GM20000 (cell line): ENCODE results near the gene HENMT1.

Source experiments
- DNase-seq: peaks from one replicate; pipeline ENCODE4 v3.0.0; 2012; ENCODE audit warnings: low spot score
- TF ChIP-seq, protein P1 (sequence below): IDR thresholded peaks from 2 replicates; pipeline ENCODE4 v1.5.1; 2012; ENCODE audit warnings: mild to moderate bottlenecking, control low read depth; ENCODE audit errors: extremely low read depth, missing control alignments

Gene HENMT1

DNA sequence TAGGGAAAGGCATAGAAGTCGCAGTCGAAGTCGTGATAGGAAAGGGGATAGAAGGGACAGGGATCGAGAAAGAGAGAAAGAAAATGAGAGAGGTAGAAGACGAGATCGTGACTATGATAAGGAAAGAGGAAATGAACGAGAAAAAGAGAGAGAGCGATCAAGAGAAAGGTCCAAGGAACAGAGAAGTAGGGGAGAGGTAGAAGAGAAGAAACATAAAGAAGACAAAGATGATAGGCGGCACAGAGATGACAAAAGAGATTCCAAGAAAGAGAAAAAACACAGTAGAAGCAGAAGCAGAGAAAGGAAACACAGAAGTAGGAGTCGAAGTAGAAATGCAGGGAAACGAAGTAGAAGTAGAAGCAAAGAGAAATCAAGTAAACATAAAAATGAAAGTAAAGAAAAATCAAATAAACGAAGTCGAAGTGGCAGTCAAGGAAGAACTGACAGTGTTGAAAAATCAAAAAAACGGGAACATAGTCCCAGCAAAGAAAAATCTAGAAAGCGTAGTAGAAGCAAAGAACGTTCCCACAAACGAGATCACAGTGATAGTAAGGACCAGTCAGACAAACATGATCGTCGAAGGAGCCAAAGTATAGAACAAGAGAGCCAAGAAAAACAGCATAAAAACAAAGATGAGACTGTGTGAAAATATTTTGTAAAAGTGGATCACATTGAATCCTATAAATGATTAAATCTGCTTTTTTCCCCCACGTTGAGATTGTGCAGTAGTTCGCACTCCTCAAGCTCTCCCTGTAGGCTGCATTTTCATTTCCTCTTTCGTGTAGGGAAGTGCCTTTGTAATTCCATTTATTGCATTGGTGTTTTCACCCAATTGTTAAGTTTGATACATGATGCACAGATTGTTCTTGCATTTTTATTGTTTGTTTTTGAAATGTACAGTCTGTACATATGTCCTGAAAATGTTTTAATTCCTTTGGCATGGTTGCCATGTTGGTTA, 38.8 kb upstream of the HENMT1 start:
- DNase-seq: no peak
- TF ChIP-seq, protein P1, sequence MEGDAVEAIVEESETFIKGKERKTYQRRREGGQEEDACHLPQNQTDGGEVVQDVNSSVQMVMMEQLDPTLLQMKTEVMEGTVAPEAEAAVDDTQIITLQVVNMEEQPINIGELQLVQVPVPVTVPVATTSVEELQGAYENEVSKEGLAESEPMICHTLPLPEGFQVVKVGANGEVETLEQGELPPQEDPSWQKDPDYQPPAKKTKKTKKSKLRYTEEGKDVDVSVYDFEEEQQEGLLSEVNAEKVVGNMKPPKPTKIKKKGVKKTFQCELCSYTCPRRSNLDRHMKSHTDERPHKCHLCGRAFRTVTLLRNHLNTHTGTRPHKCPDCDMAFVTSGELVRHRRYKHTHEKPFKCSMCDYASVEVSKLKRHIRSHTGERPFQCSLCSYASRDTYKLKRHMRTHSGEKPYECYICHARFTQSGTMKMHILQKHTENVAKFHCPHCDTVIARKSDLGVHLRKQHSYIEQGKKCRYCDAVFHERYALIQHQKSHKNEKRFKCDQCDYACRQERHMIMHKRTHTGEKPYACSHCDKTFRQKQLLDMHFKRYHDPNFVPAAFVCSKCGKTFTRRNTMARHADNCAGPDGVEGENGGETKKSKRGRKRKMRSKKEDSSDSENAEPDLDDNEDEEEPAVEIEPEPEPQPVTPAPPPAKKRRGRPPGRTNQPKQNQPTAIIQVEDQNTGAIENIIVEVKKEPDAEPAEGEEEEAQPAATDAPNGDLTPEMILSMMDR: no peak

DNA sequence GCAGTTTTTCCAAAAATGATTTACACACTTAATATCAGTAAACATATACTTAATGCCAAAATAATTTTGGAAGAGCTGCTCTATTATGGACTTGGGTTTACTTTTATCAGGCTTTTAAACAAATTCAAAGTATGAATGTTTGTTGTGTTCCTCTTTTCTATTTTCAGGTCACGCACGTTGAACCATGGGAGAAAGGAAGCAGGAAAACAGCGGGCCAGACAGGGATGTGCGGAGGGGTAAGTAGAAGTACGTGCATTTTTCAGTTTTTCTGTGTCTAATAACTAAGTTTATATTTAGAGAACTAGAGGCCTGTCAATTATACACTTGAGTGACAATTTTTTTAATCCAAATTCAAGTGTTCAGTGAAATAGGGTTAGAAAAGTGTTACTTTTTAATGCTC, 34.6 kb upstream of the HENMT1 start:
- TF ChIP-seq, protein P1: no peak
- DNase-seq: no peak

DNA sequence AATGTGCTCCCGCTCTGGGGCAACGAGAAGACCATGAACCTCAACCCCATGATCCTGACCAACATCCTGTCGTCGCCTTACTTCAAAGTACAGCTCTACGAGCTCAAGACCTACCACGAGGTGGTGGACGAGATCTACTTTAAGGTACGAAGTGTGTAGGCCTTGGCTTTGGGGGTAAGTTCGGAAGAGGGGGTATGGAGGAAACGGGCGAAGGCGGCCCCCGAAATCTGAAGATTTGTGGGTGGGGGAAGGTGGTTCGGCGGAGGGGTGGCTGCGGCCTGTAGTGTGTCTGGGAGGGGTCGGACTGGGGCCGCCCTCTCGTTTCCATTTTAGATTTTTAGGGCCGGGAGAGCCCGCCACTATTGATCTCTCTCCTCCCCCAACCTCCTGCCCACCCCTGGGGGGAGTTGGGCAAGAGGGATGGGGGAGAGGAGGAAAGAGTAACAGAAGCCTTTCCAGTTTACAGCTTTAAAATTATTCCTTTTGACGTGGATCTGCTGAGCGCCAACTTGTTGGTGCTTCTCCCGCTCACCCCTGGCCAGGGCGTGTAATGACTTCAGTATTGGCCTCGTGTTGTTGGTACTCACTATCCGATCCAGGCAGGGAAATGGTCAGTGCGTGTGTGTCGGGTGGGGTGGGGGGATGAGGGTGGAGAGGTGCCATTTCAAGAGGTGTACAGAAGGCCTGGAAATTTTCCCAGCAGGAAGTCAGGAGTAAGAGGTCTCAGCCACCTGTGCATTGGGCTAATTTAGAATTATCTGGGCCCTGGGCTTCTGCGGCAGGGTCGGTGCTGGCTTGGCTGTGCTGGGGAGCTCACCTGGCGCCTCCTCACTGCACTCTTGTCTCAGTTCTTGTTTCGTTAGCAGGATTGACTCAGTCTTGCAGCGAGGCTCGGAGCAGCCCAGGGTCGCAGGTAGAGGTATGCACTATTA, 32.1 kb upstream of the HENMT1 start:
- TF ChIP-seq, protein P1: no peak
- peak; percentile 68 for DNase-seq

DNA sequence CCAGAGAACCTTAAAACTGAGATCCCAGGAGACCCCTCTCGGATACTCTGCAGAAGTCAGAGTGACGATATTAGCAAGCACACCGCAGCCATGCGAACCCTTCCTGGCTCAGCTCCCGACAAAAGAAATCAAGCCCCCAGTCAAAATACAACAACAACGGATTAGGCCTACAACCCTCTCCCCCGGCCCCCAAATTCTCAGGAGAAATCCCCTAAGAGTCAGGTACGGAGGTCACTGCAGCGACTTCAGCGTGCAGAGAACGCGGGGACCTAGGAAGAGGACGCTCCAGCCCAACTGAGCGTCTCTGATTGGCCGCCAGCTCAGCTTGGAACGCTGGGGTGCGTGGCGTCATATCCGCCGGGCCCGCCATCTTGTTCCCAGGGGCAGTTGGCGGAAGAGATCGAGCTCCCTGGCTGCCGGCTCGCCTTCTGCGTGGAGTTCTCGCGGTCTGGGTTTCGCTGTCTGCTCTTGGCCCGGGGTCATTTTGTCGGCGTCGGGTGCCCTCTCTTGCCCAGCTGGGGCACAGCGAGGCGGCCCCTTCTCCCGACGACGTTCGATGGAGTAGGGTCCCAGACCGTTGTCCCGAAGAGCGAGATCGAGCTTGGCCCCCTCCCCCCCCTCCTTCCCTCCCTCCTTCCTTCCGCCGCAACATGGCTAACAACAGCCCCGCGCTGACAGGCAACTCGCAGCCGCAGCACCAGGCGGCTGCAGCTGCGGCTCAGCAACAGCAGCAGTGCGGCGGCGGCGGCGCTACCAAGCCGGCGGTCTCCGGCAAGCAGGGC, 31.2 kb upstream of the HENMT1 start, which contains the start of gene PRPF38B:
Gene PRPF38B (plus strand): TSS at position 369 of the 782 bp plus-strand sequence. CDS start 282 bp downstream, at position 651.
- TF ChIP-seq, protein P1: no peak
- DNase-seq: peak; percentile 93

DNA sequence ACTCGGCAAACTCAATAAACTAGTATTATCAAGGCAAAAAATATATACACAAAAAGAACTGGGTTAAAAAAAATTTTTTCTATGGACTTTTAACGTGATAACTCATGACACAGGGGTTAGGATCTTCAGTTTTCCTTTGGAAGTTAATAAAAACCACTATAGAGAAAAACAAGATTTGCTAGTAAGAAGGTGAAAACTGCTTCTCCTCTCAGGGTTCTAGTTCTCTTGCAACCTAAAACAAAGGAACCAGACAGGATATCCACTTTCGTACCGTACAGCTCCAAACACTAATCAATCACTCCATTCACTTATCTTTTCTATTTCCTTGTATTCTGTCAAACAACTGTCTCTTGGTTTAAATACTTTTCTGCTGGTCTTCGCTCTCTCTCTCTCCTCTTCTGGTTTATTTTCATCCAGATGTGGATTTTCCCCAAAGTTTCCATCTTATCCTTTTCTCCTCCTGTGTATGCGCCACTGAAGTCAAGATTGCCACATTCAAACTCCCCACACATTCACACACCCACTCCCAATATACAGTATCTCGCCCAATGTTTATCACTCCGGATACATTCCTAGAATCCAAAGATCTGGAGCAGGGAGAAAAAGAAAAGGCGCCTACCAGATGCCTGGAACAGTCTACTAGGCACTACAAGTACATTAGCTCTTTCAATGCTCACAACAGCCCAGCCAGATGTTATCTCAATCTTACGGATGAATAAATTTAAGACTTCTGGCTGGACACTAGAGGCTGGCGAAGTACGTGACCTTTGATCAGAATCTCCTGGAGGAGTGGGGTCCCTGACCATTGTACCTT, 30.4 kb upstream of the HENMT1 start:
- no peak for DNase-seq
- TF ChIP-seq, protein P1: no peak

DNA sequence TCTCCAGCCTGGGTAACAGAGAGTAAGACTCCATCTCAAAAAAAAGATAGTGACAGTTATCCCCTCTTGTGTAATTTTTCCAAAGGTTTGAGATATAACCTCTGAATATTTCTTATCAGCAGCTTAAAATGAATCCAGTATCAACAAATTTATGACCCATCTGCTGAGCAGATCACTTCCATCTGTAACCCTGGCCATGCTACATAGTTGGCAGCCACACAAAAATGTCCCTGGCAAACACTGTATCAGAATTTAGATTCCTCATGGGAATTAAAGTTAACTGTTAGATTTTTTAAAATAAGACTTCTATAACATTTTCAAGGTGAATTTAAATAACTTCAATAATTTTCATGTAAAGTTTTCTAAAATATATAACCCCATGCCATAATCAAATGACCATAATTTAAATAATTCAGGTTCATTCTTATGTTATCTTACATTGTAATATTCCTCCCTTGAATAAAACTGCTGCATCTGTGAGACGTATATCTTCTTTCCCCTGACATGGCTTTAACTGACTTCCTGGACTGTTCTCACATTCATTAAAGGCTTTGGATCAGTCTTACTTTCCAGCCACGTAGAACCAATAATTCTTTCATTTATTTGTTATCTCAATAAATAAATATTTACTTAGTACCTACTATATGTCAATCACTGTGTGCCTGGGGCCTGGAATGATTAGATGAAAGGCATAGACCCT, 25.9 kb upstream of the HENMT1 start:
- no peak for DNase-seq

More for the DNA sequence above, 25.9 kb upstream of the HENMT1 start:
- TF ChIP-seq, protein P1: no peak
